ENCODE measurements around the gene ZRANB2.

- TF ChIP-seq, protein P1, sequence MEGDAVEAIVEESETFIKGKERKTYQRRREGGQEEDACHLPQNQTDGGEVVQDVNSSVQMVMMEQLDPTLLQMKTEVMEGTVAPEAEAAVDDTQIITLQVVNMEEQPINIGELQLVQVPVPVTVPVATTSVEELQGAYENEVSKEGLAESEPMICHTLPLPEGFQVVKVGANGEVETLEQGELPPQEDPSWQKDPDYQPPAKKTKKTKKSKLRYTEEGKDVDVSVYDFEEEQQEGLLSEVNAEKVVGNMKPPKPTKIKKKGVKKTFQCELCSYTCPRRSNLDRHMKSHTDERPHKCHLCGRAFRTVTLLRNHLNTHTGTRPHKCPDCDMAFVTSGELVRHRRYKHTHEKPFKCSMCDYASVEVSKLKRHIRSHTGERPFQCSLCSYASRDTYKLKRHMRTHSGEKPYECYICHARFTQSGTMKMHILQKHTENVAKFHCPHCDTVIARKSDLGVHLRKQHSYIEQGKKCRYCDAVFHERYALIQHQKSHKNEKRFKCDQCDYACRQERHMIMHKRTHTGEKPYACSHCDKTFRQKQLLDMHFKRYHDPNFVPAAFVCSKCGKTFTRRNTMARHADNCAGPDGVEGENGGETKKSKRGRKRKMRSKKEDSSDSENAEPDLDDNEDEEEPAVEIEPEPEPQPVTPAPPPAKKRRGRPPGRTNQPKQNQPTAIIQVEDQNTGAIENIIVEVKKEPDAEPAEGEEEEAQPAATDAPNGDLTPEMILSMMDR (optimal IDR thresholded peaks at IDR 0.05 in 1 of 3, IDR thresholded peaks at IDR 0.05 in 1 of 3, conservative IDR thresholded peaks at IDR 0.05 in 1 of 3; ENCODE audit: extremely low read depth in 1 of 3, insufficient read depth in 2 of 3, low read length in 3 of 3), result no peak
- no peak for TF ChIP-seq EZH2 (IDR thresholded peaks at IDR 0.05; ENCODE audit: low read length)
Observed at GRCh38 chr1:71072273-71072672, 8.6 kb downstream of the ZRANB2 start.
